T follicular helper cell (primary cell): ENCODE results near the gene BTNL9.
"Not testable (repeated sequence)": the region's sequence is repeated elsewhere in the genome, so short reads cannot be mapped to it uniquely, and the experiment has no call there.

ENCODE experiments used
- DNase-seq: peaks from one replicate; pipeline ENCODE4 v3.0.0-alpha.2; 2020; ENCODE audit warnings: low read depth

BTNL9 gene

GRCh38 chr5:181061645-181062044 lies 21.6 kb downstream of the BTNL9 start:
- no peak for DNase-seq

- no peak for DNase-seq
Observed at GRCh38 chr5:181062631-181063030, 22.6 kb downstream of the BTNL9 start.

GRCh38 chr5:181063514-181063913 lies 23.4 kb downstream of the BTNL9 start:
- DNase-seq: no peak

- no peak for DNase-seq
Observed at GRCh38 chr5:181064987-181065386, 24.9 kb downstream of the BTNL9 start.

GRCh38 chr5:181069767-181070491 lies 29.9 kb downstream of the BTNL9 start:
- no peak for DNase-seq

- DNase-seq: no peak
Observed at GRCh38 chr5:181070523-181070922, 30.5 kb downstream of the BTNL9 start.

GRCh38 chr5:181071257-181071656 lies 31.2 kb downstream of the BTNL9 start:
- DNase-seq: no peak

- no peak for DNase-seq
Observed at GRCh38 chr5:181076920-181077319, 36.9 kb downstream of the BTNL9 start.

GRCh38 chr5:181081989-181082388 lies 41.9 kb downstream of the BTNL9 start:
- DNase-seq: no peak

- DNase-seq: no peak
Observed at GRCh38 chr5:181084621-181085195, 44.6 kb downstream of the BTNL9 start.

GRCh38 chr5:181086026-181086883 lies 46.2 kb downstream of the BTNL9 start:
- DNase-seq: no peak

- DNase-seq: no peak
Observed at GRCh38 chr5:181086884-181087205, 46.8 kb downstream of the BTNL9 start.

GRCh38 chr5:181087309-181087708 lies 47.2 kb downstream of the BTNL9 start:
- DNase-seq: no peak

- DNase-seq: no peak
Observed at GRCh38 chr5:181088289-181088688, 48.2 kb downstream of the BTNL9 start.

GRCh38 chr5:181092428-181092827 lies 52.4 kb downstream of the BTNL9 start:
- DNase-seq: no peak

GRCh38 chr5:181095162-181095561 lies 55.1 kb downstream of the BTNL9 start:
- DNase-seq: not testable (repeated sequence)

- not testable (repeated sequence) for DNase-seq
Observed at GRCh38 chr5:181096721-181097382, 56.8 kb downstream of the BTNL9 start.

- DNase-seq: not testable (repeated sequence)
Observed at GRCh38 chr5:181097383-181097753, 57.3 kb downstream of the BTNL9 start.

- not testable (repeated sequence) for DNase-seq
Observed at GRCh38 chr5:181097759-181098491, 57.9 kb downstream of the BTNL9 start.

GRCh38 chr5:181098762-181099601 lies 58.9 kb downstream of the BTNL9 start:
- no peak for DNase-seq

- no peak for DNase-seq
Observed at GRCh38 chr5:181099602-181100086, 59.6 kb downstream of the BTNL9 start.
